H1 (cell line): ENCODE results near the gene TSPAN4. TPM values are rescaled to one million over a fixed set of nuclear protein-coding genes. Genes with fewer than 3 reads are reported as not detected.

ENCODE experiments used
- CTCF ChIA-PET: fragments of 300-600 bp; sonication (Branson Sonifier 250); formaldehyde crosslinking; loops from one replicate; lab custom pipeline; 2021; ENCODE audit not compliant: partially characterized antibody; lab: Charles Lee
- POLR2A ChIA-PET: fragments of 300-600 bp; sonication (Branson Sonifier 250); formaldehyde crosslinking; loops from one replicate; lab custom pipeline; 2021; ENCODE audit warnings: inconsistent platforms; ENCODE audit not compliant: partially characterized antibody; lab: Charles Lee
- DNase-seq, 2 experiments: peaks; one replicate each; pipeline versions ENCODE4 v3.0.0 to v3.0.0-alpha.2; 2010 to 2022; ENCODE audit warnings: low spot score in 2 of 2, low read depth in 1 of 2, mixed read lengths in 1 of 2
- FAIRE-seq: peaks from 2 replicates; lab custom pipeline; 2011; peaks lifted over from hg19 to GRCh38; lab: Jason Lieb, UNC
- H2AFZ ChIP-seq: 2 replicates; pipeline ENCODE4 v1.8.1; 2012; ENCODE audit warnings: low read length, inconsistent platforms
- H2AK5ac ChIP-seq: 2 replicates; pipeline ENCODE4 v1.6.1; 2013; ENCODE audit warnings: low read depth, low read length
- H2BK120ac ChIP-seq: replicated peaks from 2 replicates; pipeline ENCODE3; 2013; ENCODE audit warnings: low read depth, low read length, inconsistent platforms
- H2BK12ac ChIP-seq: 2 replicates; pipeline ENCODE4 v1.6.1; 2013; ENCODE audit warnings: low read depth, low read length
- H2BK15ac ChIP-seq: 2 replicates; pipeline ENCODE4 v1.6.1; 2013; ENCODE audit warnings: low read length
- H2BK20ac ChIP-seq: 2 replicates; pipeline ENCODE4 v1.6.1; 2013; ENCODE audit warnings: low read length
- H2BK5ac ChIP-seq: 2 replicates; pipeline ENCODE4 v1.6.1; 2013; ENCODE audit warnings: low read depth, low read length
- H3K14ac ChIP-seq: 2 replicates; pipeline ENCODE4 v1.6.1; 2013; ENCODE audit warnings: inconsistent platforms; ENCODE audit not compliant: insufficient read length
- H3K18ac ChIP-seq: 2 replicates; pipeline ENCODE4 v1.6.1; 2013; ENCODE audit warnings: low read length; ENCODE audit errors: extremely low read depth
- H3K23ac ChIP-seq: 2 replicates; pipeline ENCODE4 v1.6.1; 2013; ENCODE audit warnings: inconsistent platforms; ENCODE audit not compliant: insufficient read length
- H3K23me2 ChIP-seq: 2 replicates; pipeline ENCODE4 v1.6.1; 2013; ENCODE audit warnings: low read depth, low read length
- H3K27ac ChIP-seq: 2 replicates; pipeline ENCODE4 v1.6.1; 2011; ENCODE audit warnings: low read depth, low read length, inconsistent platforms
- H3K27me3 ChIP-seq, 4 experiments: replicated peaks in 1 of 4; 1 replicate in 1 of 4; 2 replicates in 3 of 4; pipeline versions ENCODE4 v1.6.1 to v1.8.1; 2011 to 2013; ENCODE audit warnings: low read length in 3 of 4, mild to moderate bottlenecking in 3 of 4, inconsistent platforms in 2 of 4, mixed read lengths in 2 of 4, moderate library complexity in 1 of 4; ENCODE audit not compliant: control insufficient read depth in 3 of 4, insufficient read depth in 3 of 4; ENCODE audit errors: extremely low read depth in 1 of 4
- H3K36me3 ChIP-seq, 4 experiments: 2 replicates each; pipeline versions ENCODE4 v1.6.1 to v1.8.1; 2011 to 2013; ENCODE audit warnings: mild to moderate bottlenecking in 4 of 4, low read length in 3 of 4, moderate library complexity in 2 of 4, control low read depth in 1 of 4, inconsistent platforms in 1 of 4; ENCODE audit not compliant: insufficient read depth in 4 of 4, control insufficient read depth in 2 of 4
- H3K4ac ChIP-seq: replicated peaks from 2 replicates; pipeline ENCODE3; 2013; ENCODE audit warnings: low read length, low read depth, mixed read lengths, inconsistent platforms; ENCODE audit not compliant: insufficient read length
- H3K4me1 ChIP-seq, 4 experiments: replicated peaks in 1 of 4; 1 replicate in 1 of 4; 2 replicates in 3 of 4; pipeline versions ENCODE4 v1.6.1 to v1.8.1; 2011 to 2013; ENCODE audit warnings: low read length in 3 of 4, inconsistent platforms in 2 of 4, mixed read lengths in 1 of 4; ENCODE audit not compliant: insufficient read depth in 4 of 4, control insufficient read depth in 3 of 4
- H3K4me2 ChIP-seq, 2 experiments: 2 replicates each; pipeline versions ENCODE4 v1.6.1 to v1.8.1; 2011 to 2013; ENCODE audit warnings: low read depth in 2 of 2, low read length in 2 of 2, control low read depth in 1 of 2, inconsistent platforms in 1 of 2, mild to moderate bottlenecking in 1 of 2; ENCODE audit not compliant: insufficient read depth in 1 of 2
- H3K4me3 ChIP-seq, 4 experiments: fragments of 200-600, 300-600 bp in 1 of 4; sonication (generic), shearing (Covaris generic), sonication (Bioruptor Twin) in 1 of 4; 2 replicates each; pipeline versions ENCODE4 v1.5.1 to v1.8.1; 2011 to 2016; ENCODE audit warnings: low read length in 4 of 4, low read depth in 3 of 4, control low read depth in 2 of 4, inconsistent platforms in 2 of 4, mild to moderate bottlenecking in 2 of 4, mixed read lengths in 1 of 4, moderate library complexity in 1 of 4; ENCODE audit not compliant: insufficient read depth in 2 of 4; ENCODE audit errors: extremely low read depth in 1 of 4
- H3K56ac ChIP-seq: replicated peaks from 2 replicates; pipeline ENCODE3; 2013; ENCODE audit warnings: low read depth, mild to moderate bottlenecking, mixed read lengths, low read length, inconsistent platforms; ENCODE audit not compliant: insufficient read length
- H3K79me1 ChIP-seq: 2 replicates; pipeline ENCODE4 v1.6.1; 2013; ENCODE audit warnings: low read depth, low read length, control low read depth
- H3K79me2 ChIP-seq, 2 experiments: 2 replicates each; pipeline versions ENCODE4 v1.6.1 to v1.8.1; 2012 to 2013; ENCODE audit warnings: low read length in 2 of 2, mild to moderate bottlenecking in 2 of 2, inconsistent platforms in 1 of 2; ENCODE audit not compliant: insufficient read depth in 2 of 2, control insufficient read depth in 1 of 2
- H3K9ac ChIP-seq, 4 experiments: replicated peaks in 1 of 4; 1 replicate in 1 of 4; 2 replicates in 3 of 4; pipeline versions ENCODE4 v1.6.1 to v1.8.1; 2011 to 2013; ENCODE audit warnings: low read depth in 3 of 4, low read length in 3 of 4, control low read depth in 2 of 4, mild to moderate bottlenecking in 2 of 4, moderate library complexity in 2 of 4, inconsistent platforms in 1 of 4; ENCODE audit errors: extremely low read depth in 1 of 4
- H3K9me3 ChIP-seq, 2 experiments: 2 replicates each; pipeline versions ENCODE4 v1.6.1 to v1.8.1; 2012 to 2013; ENCODE audit warnings: mild to moderate bottlenecking in 2 of 2, moderate library complexity in 2 of 2, control low read depth in 1 of 2, inconsistent platforms in 1 of 2, low read depth in 1 of 2, low read length in 1 of 2, mixed read lengths in 1 of 2; ENCODE audit not compliant: insufficient read depth in 2 of 2
- H4K20me1 ChIP-seq, 2 experiments: replicated peaks in 1 of 2; 2 replicates each; pipeline versions ENCODE3 to v1.8.1; 2011 to 2013; ENCODE audit warnings: inconsistent platforms in 2 of 2, low read length in 2 of 2, mild to moderate bottlenecking in 1 of 2; ENCODE audit not compliant: insufficient read depth in 2 of 2, control insufficient read depth in 1 of 2
- H4K5ac ChIP-seq: 2 replicates; pipeline ENCODE4 v1.6.1; 2013; ENCODE audit warnings: low read length, low read depth, mixed read lengths, inconsistent platforms; ENCODE audit not compliant: insufficient read length
- H4K8ac ChIP-seq: 2 replicates; pipeline ENCODE4 v1.8.0; 2013; ENCODE audit warnings: mild to moderate bottlenecking, moderate library complexity, low read length, inconsistent platforms; ENCODE audit not compliant: insufficient read depth; ENCODE audit errors: extremely low read depth
- H4K91ac ChIP-seq: replicated peaks from 2 replicates; pipeline ENCODE3; 2013; ENCODE audit warnings: low read length, mixed read lengths, inconsistent platforms; ENCODE audit not compliant: insufficient read length
- ATF3 ChIP-seq: IDR thresholded peaks from 2 replicates; pipeline ENCODE4 v1.6.1; 2011; ENCODE audit warnings: low read depth, mild to moderate bottlenecking, low read length; ENCODE audit not compliant: insufficient read depth
- CBX8 ChIP-seq: fragments of 300-800, 300-1000 bp; sonication (generic); IDR thresholded peaks from 2 replicates; pipeline ENCODE4 v1.7.1; 2016; ENCODE audit warnings: low read depth, low read length, borderline replicate concordance
- CEBPB ChIP-seq: IDR thresholded peaks from 2 replicates; pipeline ENCODE4 v1.6.1; 2012; ENCODE audit warnings: low read depth, low read length
- CREB1 ChIP-seq: IDR thresholded peaks from 2 replicates; pipeline ENCODE4 v1.6.1; 2012; ENCODE audit warnings: inconsistent platforms
- EP300 ChIP-seq, 2 experiments: IDR thresholded peaks; 1 replicate in 1 of 2; 2 replicates in 1 of 2; pipeline ENCODE4 v1.6.1; 2011 to 2012; ENCODE audit warnings: low read depth in 2 of 2, low read length in 2 of 2, mild to moderate bottlenecking in 2 of 2, borderline replicate concordance in 1 of 2, inconsistent platforms in 1 of 2, moderate library complexity in 1 of 2
- EZH2 ChIP-seq: fragments of 200-600 bp; sonication (generic); IDR thresholded peaks from 2 replicates; pipeline ENCODE4 v1.7.1; 2012; ENCODE audit warnings: low read depth, mild to moderate bottlenecking, moderate library complexity, low read length, inconsistent platforms; ENCODE audit not compliant: severe bottlenecking
- HDAC2 ChIP-seq, 2 experiments: fragments of 300-600 bp in 1 of 2; sonication (generic) in 1 of 2; IDR thresholded peaks; 2 replicates each; pipeline ENCODE4 v1.6.1; 2011 to 2012; ENCODE audit warnings: low read depth in 2 of 2, low read length in 2 of 2, mild to moderate bottlenecking in 2 of 2, moderate library complexity in 2 of 2, borderline replicate concordance in 1 of 2, inconsistent platforms in 1 of 2
- NRF1 ChIP-seq: IDR thresholded peaks from 2 replicates; pipeline ENCODE4 v1.6.1; 2011; ENCODE audit warnings: mild to moderate bottlenecking, low read depth, low read length, improper control_type of control experiment
- PHF8 ChIP-seq: fragments of 200-600 bp; sonication (generic); conservative IDR thresholded peaks from 2 replicates; pipeline ENCODE4 v1.7.1; 2012; ENCODE audit warnings: low read depth, mild to moderate bottlenecking, inconsistent platforms, low read length, moderate library complexity
- RBBP5 ChIP-seq: IDR thresholded peaks from 2 replicates; pipeline ENCODE4 v1.7.1; 2012; ENCODE audit warnings: low read depth, mild to moderate bottlenecking, inconsistent platforms, low read length, moderate library complexity, borderline replicate concordance
- SRF ChIP-seq: IDR thresholded peaks from 2 replicates; pipeline ENCODE4 v1.6.1; 2011; ENCODE audit warnings: mild to moderate bottlenecking, low read depth, low read length, moderate library complexity
- TEAD4 ChIP-seq: IDR thresholded peaks from 2 replicates; pipeline ENCODE4 v1.6.1; 2012; ENCODE audit warnings: low read depth, low read length, inconsistent platforms, mixed read lengths
- WGBS, 2 experiments: shearing (Covaris generic) in 1 of 2; methylation state at CpG; one replicate each; pipeline versions ENCODE4 v1.1.6 to v1.1.7; 2013 to 2015; ENCODE audit warnings: low lambda C conversion rate in 2 of 2, mixed read lengths in 2 of 2, inconsistent platforms in 1 of 2, low coverage in 1 of 2, missing lambda C conversion rate in 1 of 2; ENCODE audit not compliant: insufficient replicate concordance in 2 of 2, insufficient coverage in 1 of 2, insufficient read length in 1 of 2; ENCODE audit errors: extremely low coverage in 1 of 2, missing lambda C conversion rate in 1 of 2; 5-methylcytosine and 5-hydroxymethylcytosine counted together
- polyA plus RNA-seq, 7 experiments: library from polyadenylated mRNA; depleted of rRNA in 3 of 7; stranded (reverse) in 5 of 7; unstranded in 2 of 7; fragments of >200 nt in 5 of 7; fragments of 200-250 nt in 2 of 7; gene quantifications; 1 replicate in 5 of 7; 2 replicates in 1 of 7; 4 replicates in 1 of 7; pipeline versions ENCODE4 v1.2.1 to v1.2.3, GENCODE V29; 2011 to 2013; ENCODE audit warnings: missing spikeins in 2 of 7, mixed read lengths in 2 of 7
- total RNA-seq: library from RNA; stranded (reverse); fragmentation: NEBNext Ultra II Directional; extraction: Animal tissue kit (Norgen Biotek cat#: 25700); gene quantifications from 2 replicates; pipeline ENCODE4 v1.2.1, GENCODE V29; 2021

The TSPAN4 gene
- total and polyA plus RNA-seq, 2 of the 8 experiments (the other 6 are each of a cell fraction or from before 2014, with no cell fraction given): 74.1 to 145 TPM

- DNase-seq (no peak), FAIRE-seq (no peak)
- H3K9me3 ChIP-seq: no peaks in the 10 kb centered on the region
- no peak overlapping the region for H2BK15ac ChIP-seq
- peaks cover 9% of the 10 kb centered on the region; the same call in 1 of the 2 replicates for H3K79me1 ChIP-seq
- H3K23me2 ChIP-seq: peaks cover 21% of the 10 kb centered on the region; the same call in 1 of the 2 replicates
- no peak overlapping the region for H3K14ac ChIP-seq
- H3K23ac ChIP-seq: no peak overlapping the region
- H2BK120ac ChIP-seq: no peak overlapping the region
- no peak overlapping the region for H4K5ac ChIP-seq
- no peak overlapping the region for H3K4ac ChIP-seq
- ChIA-PET POLR2A (interaction anchor here (0.7 to 40.4 kb wide), 5 partner anchors 15 to 716 kb away, joined by 3 to 1917 read pairs (median 3); partner anchors contain the start of genes CD151, CEND1, CRACR2B and PIDD1), CTCF (interaction anchor here (2.0 to 5.2 kb wide), 2 partner anchors 13 to 23 kb away, joined by 7 to 26 read pairs; partner anchors contain the start of genes CRACR2B and PNPLA2)
- H3K27ac ChIP-seq: peak overlapping the region; percentile 99; the same call in 1 of the 2 replicates
- no peak overlapping the region for H2AFZ ChIP-seq
- H3K18ac ChIP-seq: no peak overlapping the region
- H3K36me3 ChIP-seq: peaks cover 10 to 27% (median 24%) of the 10 kb centered on the region in 4 experiments; a peak in 7 of 8 replicates
- peak overlapping the region; percentile 76 to 96 (median 82) for H3K4me3 ChIP-seq
- WGBS, 2 experiments: 4% methylated on average over 9 of the region's 27 CpGs; no CpG with 5 or more reads in 1 of the 2 experiments
- peak overlapping the region; percentile 52 to 87 for H3K4me2 ChIP-seq
- peak overlapping the region; percentile 65 to 97 (median 94) for H3K9ac ChIP-seq
- H3K27me3 ChIP-seq: no peaks in the 10 kb centered on the region; a peak in 2 of 7 replicates
- H2BK20ac ChIP-seq: no peak overlapping the region
- no peak overlapping the region for H2AK5ac ChIP-seq
- no peak overlapping the region for H2BK12ac ChIP-seq
- H4K20me1 ChIP-seq: peaks cover 7 to 40% of the 10 kb centered on the region in 2 experiments
- H4K91ac ChIP-seq: no peak overlapping the region
- H2BK5ac ChIP-seq: peak overlapping the region; percentile 93; the same call in 1 of the 2 replicates
- H3K4me1 ChIP-seq: peaks cover 0 to 34% (median 25%) of the 10 kb centered on the region in 4 experiments; a peak in 6 of 7 replicates
- no peak overlapping the region for H3K56ac ChIP-seq
- no peak overlapping the region; the same call in 1 of the 2 replicates for H4K8ac ChIP-seq
- H3K79me2 ChIP-seq: peaks cover 0 to 27% of the 10 kb centered on the region in 2 experiments; a peak in 2 of 4 replicates
- TF ChIP-seq RBBP5: no peak
- TF ChIP-seq CREB1: no peak
- no peak for TF ChIP-seq HDAC2 (IDR thresholded peaks at IDR 0.05; ENCODE audit: borderline replicate concordance in 1 of 2, low read depth in 2 of 2, low read length in 2 of 2)
- TF ChIP-seq NRF1: no peak
- TF ChIP-seq PHF8: no peak
- TF ChIP-seq ATF3: no peak
- no peak for TF ChIP-seq SRF
- no peak for TF ChIP-seq TEAD4
- TF ChIP-seq CEBPB: no peak
- no peak for TF ChIP-seq EZH2
- TF ChIP-seq EP300 (IDR thresholded peaks at IDR 0.05; ENCODE audit: borderline replicate concordance in 1 of 2, low read depth in 2 of 2, low read length in 2 of 2): no peak
- TF ChIP-seq CBX8: no peak
These were observed 677 bp upstream of the TSPAN4 start for GRCh38 chr11:841981-842369.
